Lower leg skin (tissue), 4 donors: ENCODE measurements around the gene LLCFC1. TPM values are rescaled to one million over a fixed set of nuclear protein-coding genes. Genes with fewer than 3 reads are reported as not detected.

Experiments used
- DNase-seq, 2 donors: peaks; one replicate each; pipeline ENCODE4 v3.0.0-alpha.2; 2019; ENCODE audit warnings: low spot score in 2 of 2
- H3K4me3 ChIP-seq: fragments of 200-600 bp; sonication (generic); 2 replicates; pipeline ENCODE4 v1.5.1; 2017; ENCODE audit warnings: mild to moderate bottlenecking, low read depth; ENCODE audit not compliant: poor library complexity, severe bottlenecking
- CTCF ChIP-seq, 3 donors: fragments of 450-650 bp; IDR thresholded peaks; one replicate each; pipeline ENCODE4 v1.5.1; 2016; ENCODE audit warnings: antibody characterized with exemption in 3 of 3, mild to moderate bottlenecking in 3 of 3, moderate library complexity in 2 of 3
- POLR2A ChIP-seq, 2 donors: fragments of 450-650 bp; IDR thresholded peaks; one replicate each; pipeline ENCODE4 v1.6.1; 2016 to 2017; ENCODE audit warnings: antibody characterized with exemption in 2 of 2, mild to moderate bottlenecking in 1 of 2, moderate library complexity in 1 of 2
- WGBS, 2 donors: methylation state at CpG; one replicate each; pipeline ENCODE4 v1.1.5; 2018; 5-methylcytosine and 5-hydroxymethylcytosine counted together
- intact Hi-C: fragments of 100-400 bp; cut with DNase I; formaldehyde crosslinking; loops from one replicate; pipeline ENCODE4 v1.15.0; 2023; ENCODE audit warnings: low total_unique reads
- total RNA-seq, 4 donors: library from RNA; depleted of rRNA; stranded (reverse); fragments of >200 nt; gene quantifications; one replicate each; pipeline ENCODE4 v1.1.0, GENCODE V29; 2016

LLCFC1 gene
- total RNA-seq, 4 donors from 2014 or later = not detected

- intact Hi-C loops = no loop called here
These were observed 26.2 kb upstream of the LLCFC1 start for GRCh38 chr7:142913051-142913450.

GRCh38 chr7:142913566-142913965 lies 25.7 kb upstream of the LLCFC1 start:
- TF ChIP-seq CTCF (IDR thresholded peaks at IDR 0.05) (no peak), POLR2A (IDR thresholded peaks at IDR 0.05) (no peak)
- no peak for DNase-seq
- 62 to 63% methylated on average over 2 of the region's 2 CpGs for WGBS, 2 donors

More at GRCh38 chr7:142913051-142913450, 26.2 kb upstream of the LLCFC1 start:
- TF ChIP-seq CTCF (IDR thresholded peaks at IDR 0.05) (no peak), POLR2A (IDR thresholded peaks at IDR 0.05) (no peak)
- 51 to 55% methylated on average over 3 of the region's 3 CpGs for WGBS, 2 donors
- peak in 1 of 2 donors; percentile 26 for DNase-seq
- no peak overlapping the region for H3K4me3 ChIP-seq

GRCh38 chr7:142914121-142914520 lies 25.2 kb upstream of the LLCFC1 start:
- TF ChIP-seq POLR2A (IDR thresholded peaks at IDR 0.05) = no peak
- no peak for TF ChIP-seq CTCF (IDR thresholded peaks at IDR 0.05)
- intact Hi-C loops = no loop called here
- no peak for DNase-seq
- 44 to 61% methylated on average over 1 of the region's 1 CpG for WGBS, 2 donors
- H3K4me3 ChIP-seq = no peak overlapping the region

More at GRCh38 chr7:142913566-142913965, 25.7 kb upstream of the LLCFC1 start:
- no peak overlapping the region for H3K4me3 ChIP-seq
- intact Hi-C loops = no loop called here

GRCh38 chr7:142915315-142915714 lies 24.0 kb upstream of the LLCFC1 start:
- intact Hi-C loops = no loop called here
- peak in 1 of 2 donors; percentile 34 for DNase-seq
- no peak for TF ChIP-seq CTCF (IDR thresholded peaks at IDR 0.05)
- TF ChIP-seq POLR2A (IDR thresholded peaks at IDR 0.05) = no peak
- 87 to 91% methylated on average over 8 of the region's 8 CpGs for WGBS, 2 donors
- H3K4me3 ChIP-seq = no peak overlapping the region

GRCh38 chr7:142916508-142916907 lies 22.8 kb upstream of the LLCFC1 start:
- TF ChIP-seq CTCF (IDR thresholded peaks at IDR 0.05) (no peak), POLR2A (IDR thresholded peaks at IDR 0.05) (no peak)
- intact Hi-C loops = no loop called here
- peak in 1 of 2 donors; percentile 15 for DNase-seq
- 38 to 51% methylated on average over 2 of the region's 2 CpGs for WGBS, 2 donors
- no peak overlapping the region for H3K4me3 ChIP-seq

- peak in 1 of 2 donors; percentile 21 for DNase-seq
- H3K4me3 ChIP-seq = no peak overlapping the region
- 76 to 77% methylated on average over 3 of the region's 3 CpGs for WGBS, 2 donors
- TF ChIP-seq CTCF (IDR thresholded peaks at IDR 0.05) (no peak), POLR2A (IDR thresholded peaks at IDR 0.05) (no peak)
- intact Hi-C loops = no loop called here
These were observed 21.8 kb upstream of the LLCFC1 start for GRCh38 chr7:142917447-142917846.
